RKO (cell line): ENCODE results near the gene EGFR.
A peak's percentile ranks its signal among the peaks of the same experiment; 100 is the strongest.
"Not testable (repeated sequence)": the region's sequence is repeated elsewhere in the genome, so short reads cannot be mapped to it uniquely, and the experiment has no call there.

Source experiments
- DNase-seq: peaks from one replicate; pipeline ENCODE4 v3.0.0-alpha.2; 2016; ENCODE audit warnings: low spot score

EGFR gene

GRCh38 chr7:55013851-55014250 lies 5.0 kb upstream of the EGFR start:
- DNase-seq = no peak

- DNase-seq = no peak
Measured at GRCh38 chr7:55016061-55016745, 2.6 kb upstream of the EGFR start.

- no peak for DNase-seq
Measured at GRCh38 chr7:55016746-55017090, 2.1 kb upstream of the EGFR start.

- no peak for DNase-seq
Measured at GRCh38 chr7:55017841-55018240, 976 bp upstream of the EGFR start.

GRCh38 chr7:55019191-55019690 lies 424 bp downstream of the EGFR start:
- peak; percentile 19 for DNase-seq

- DNase-seq = peak; percentile 24
Measured at GRCh38 chr7:55019691-55020465, 1.1 kb downstream of the EGFR start.

GRCh38 chr7:55020466-55020871 lies 1.7 kb downstream of the EGFR start:
- no peak for DNase-seq

GRCh38 chr7:55021053-55021452 lies 2.2 kb downstream of the EGFR start:
- DNase-seq = no peak

GRCh38 chr7:55022002-55022985 lies 3.5 kb downstream of the EGFR start:
- DNase-seq = no peak

GRCh38 chr7:55023841-55024505 lies 5.2 kb downstream of the EGFR start:
- DNase-seq = no peak

- DNase-seq = no peak
Measured at GRCh38 chr7:55024776-55025175, 6.0 kb downstream of the EGFR start.

GRCh38 chr7:55026086-55026790 lies 7.4 kb downstream of the EGFR start:
- DNase-seq = no peak

GRCh38 chr7:55026867-55027490 lies 8.2 kb downstream of the EGFR start:
- DNase-seq = no peak

- DNase-seq = no peak
Measured at GRCh38 chr7:55028011-55028410, 9.2 kb downstream of the EGFR start.

GRCh38 chr7:55030314-55030713 lies 11.5 kb downstream of the EGFR start:
- no peak for DNase-seq

GRCh38 chr7:55031075-55031474 lies 12.3 kb downstream of the EGFR start:
- DNase-seq = no peak

GRCh38 chr7:55032069-55032699 lies 13.4 kb downstream of the EGFR start:
- no peak for DNase-seq

GRCh38 chr7:55033236-55033846 lies 14.5 kb downstream of the EGFR start:
- DNase-seq = no peak

GRCh38 chr7:55034776-55035175 lies 16.0 kb downstream of the EGFR start:
- no peak for DNase-seq

GRCh38 chr7:55035410-55035809 lies 16.6 kb downstream of the EGFR start:
- DNase-seq = not testable (repeated sequence)
